Measurements from ENCODE around the gene BRINP2.

DNA sequence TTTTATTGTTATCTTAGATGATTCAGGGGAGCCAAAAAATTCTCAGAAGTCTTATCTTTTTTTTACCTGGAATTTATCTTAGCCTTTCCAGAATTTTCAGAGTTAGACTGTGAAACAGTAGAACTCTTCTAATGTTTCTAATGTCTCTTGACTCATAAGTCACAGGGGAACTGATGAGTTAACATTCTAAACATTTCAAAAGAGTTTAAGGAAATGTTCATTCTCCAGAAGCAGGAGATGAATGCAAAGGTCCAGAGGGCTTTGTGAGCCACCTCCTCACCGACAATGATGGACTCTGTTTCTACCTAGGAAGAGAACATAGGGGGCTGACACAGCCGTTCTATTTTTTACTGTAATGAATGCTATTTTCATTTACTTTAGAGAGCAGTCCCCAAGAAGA is 157.5 kb downstream of the BRINP2 start:
- TF ChIP-seq POLR2A (IDR thresholded peaks at IDR 0.05; ENCODE audit: low read length) (no peak), GATA1 (IDR thresholded peaks at IDR 0.05; ENCODE audit: low read depth, low read length) (no peak)
